Thyroid gland (tissue), 4 donors: ENCODE results near the gene HPCAL1. TPM values are rescaled to one million over a fixed set of nuclear protein-coding genes. Genes with fewer than 3 reads are reported as not detected.
A peak's percentile ranks its signal among the peaks of the same experiment; 100 is the strongest.

ENCODE experiments used
- DNase-seq, 2 donors: peaks; one replicate each; pipeline ENCODE4 v3.0.0-alpha.2; 2019
- H3K27ac ChIP-seq, 3 donors: fragments of 200-600 bp; sonication (generic); 1 replicate in 2 of 3; 2 replicates in 1 of 3; pipeline ENCODE4 v1.5.1; 2016 to 2019; ENCODE audit warnings: mild to moderate bottlenecking in 1 of 3, moderate library complexity in 1 of 3
- H3K27me3 ChIP-seq: fragments of 200-600 bp; sonication (generic); one replicate; pipeline ENCODE4 v1.5.1; 2019
- H3K36me3 ChIP-seq, 2 donors: fragments of 200-600 bp; sonication (generic); one replicate each; pipeline ENCODE4 v1.5.1; 2016 to 2019
- H3K4me1 ChIP-seq, 2 donors: fragments of 200-600 bp; sonication (generic); one replicate each; pipeline ENCODE4 v1.5.1; 2017 to 2019
- H3K4me3 ChIP-seq, 3 donors: fragments of 200-600 bp; sonication (generic); replicated peaks in 1 of 3; 1 replicate in 2 of 3; 2 replicates in 1 of 3; pipeline ENCODE4 v1.5.1; 2016; ENCODE audit warnings: mild to moderate bottlenecking in 1 of 3
- H3K9me3 ChIP-seq: fragments of 200-600 bp; sonication (generic); one replicate; pipeline ENCODE4 v1.5.1; 2017
- POLR2A ChIP-seq, 2 donors: fragments of 450-650 bp; IDR thresholded peaks; one replicate each; pipeline ENCODE4 v1.6.1; 2017; ENCODE audit warnings: antibody characterized with exemption in 2 of 2, mild to moderate bottlenecking in 2 of 2, moderate library complexity in 1 of 2
- WGBS, 2 donors: methylation state at CpG; one replicate each; pipeline ENCODE4 v1.1.5; 2017; 5-methylcytosine and 5-hydroxymethylcytosine counted together
- intact Hi-C: fragments of 100-400 bp; cut with DNase I; formaldehyde crosslinking; loops from one replicate; pipeline ENCODE4 v1.15.1; 2023
- total RNA-seq, 4 donors: library from RNA; depleted of rRNA; stranded (reverse); fragments of >200 nt; gene quantifications; one replicate each; pipeline ENCODE4 v1.2.3, GENCODE V29; 2016
- TF ChIP-seq, protein P1 (sequence below), 6 experiments: fragments of 200-600 bp in 3 of 6; fragments of 450-650 bp in 3 of 6; sonication (generic) in 3 of 6; IDR thresholded peaks; one replicate each; pipeline ENCODE4 v1.5.1; 2016 to 2019; ENCODE audit warnings: antibody characterized with exemption in 6 of 6, mild to moderate bottlenecking in 2 of 6, inconsistent platforms in 1 of 6, moderate library complexity in 1 of 6

The HPCAL1 gene
- total RNA-seq, 4 donors from 2014 or later, result 39.9 to 84.2 (median 64.8) TPM

DNA sequence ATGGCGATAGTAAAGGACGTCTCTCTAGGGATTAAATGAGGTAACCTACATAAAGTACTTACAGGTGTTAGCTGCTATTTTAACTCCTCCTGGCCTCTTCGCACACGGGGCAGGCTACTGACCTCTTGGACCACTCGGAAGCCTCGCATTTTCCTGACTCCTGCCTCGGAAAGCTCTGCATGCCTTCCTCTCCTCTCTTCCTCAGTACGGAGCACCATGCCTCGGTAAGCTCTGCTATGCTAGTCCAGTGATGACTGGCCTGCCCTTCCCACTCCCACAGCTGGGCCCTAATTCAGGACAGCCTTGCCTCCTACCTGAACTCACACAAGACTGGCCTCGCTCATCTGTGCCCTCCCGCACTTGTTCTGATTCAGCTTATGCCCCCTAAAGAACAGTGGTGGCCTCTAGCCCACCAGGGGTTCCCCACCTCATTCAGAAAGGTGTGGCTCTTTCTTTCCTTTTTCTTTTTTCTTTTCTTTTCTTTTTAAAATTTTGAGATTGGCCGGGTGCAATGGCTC lies 22.7 kb upstream of the HPCAL1 start:
- Histone ChIP-seq H3K4me3 (no peak overlapping the region), H3K36me3 (no peaks in the 10 kb centered on the region), H3K27me3 (no peaks in the 10 kb centered on the region), H3K27ac (no peak overlapping the region), H3K9me3 (no peaks in the 10 kb centered on the region), H3K4me1 (peaks cover 11 to 26% of the 10 kb centered on the region in 2 donors)
- no peak for DNase-seq
- TF ChIP-seq, protein P1, sequence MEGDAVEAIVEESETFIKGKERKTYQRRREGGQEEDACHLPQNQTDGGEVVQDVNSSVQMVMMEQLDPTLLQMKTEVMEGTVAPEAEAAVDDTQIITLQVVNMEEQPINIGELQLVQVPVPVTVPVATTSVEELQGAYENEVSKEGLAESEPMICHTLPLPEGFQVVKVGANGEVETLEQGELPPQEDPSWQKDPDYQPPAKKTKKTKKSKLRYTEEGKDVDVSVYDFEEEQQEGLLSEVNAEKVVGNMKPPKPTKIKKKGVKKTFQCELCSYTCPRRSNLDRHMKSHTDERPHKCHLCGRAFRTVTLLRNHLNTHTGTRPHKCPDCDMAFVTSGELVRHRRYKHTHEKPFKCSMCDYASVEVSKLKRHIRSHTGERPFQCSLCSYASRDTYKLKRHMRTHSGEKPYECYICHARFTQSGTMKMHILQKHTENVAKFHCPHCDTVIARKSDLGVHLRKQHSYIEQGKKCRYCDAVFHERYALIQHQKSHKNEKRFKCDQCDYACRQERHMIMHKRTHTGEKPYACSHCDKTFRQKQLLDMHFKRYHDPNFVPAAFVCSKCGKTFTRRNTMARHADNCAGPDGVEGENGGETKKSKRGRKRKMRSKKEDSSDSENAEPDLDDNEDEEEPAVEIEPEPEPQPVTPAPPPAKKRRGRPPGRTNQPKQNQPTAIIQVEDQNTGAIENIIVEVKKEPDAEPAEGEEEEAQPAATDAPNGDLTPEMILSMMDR (IDR thresholded peaks at IDR 0.05), result no peak
- TF ChIP-seq POLR2A (IDR thresholded peaks at IDR 0.05), result no peak
- intact Hi-C loops, result no loop called here
- 86 to 88% methylated on average over 12 of the region's 12 CpGs for WGBS, 2 donors

DNA sequence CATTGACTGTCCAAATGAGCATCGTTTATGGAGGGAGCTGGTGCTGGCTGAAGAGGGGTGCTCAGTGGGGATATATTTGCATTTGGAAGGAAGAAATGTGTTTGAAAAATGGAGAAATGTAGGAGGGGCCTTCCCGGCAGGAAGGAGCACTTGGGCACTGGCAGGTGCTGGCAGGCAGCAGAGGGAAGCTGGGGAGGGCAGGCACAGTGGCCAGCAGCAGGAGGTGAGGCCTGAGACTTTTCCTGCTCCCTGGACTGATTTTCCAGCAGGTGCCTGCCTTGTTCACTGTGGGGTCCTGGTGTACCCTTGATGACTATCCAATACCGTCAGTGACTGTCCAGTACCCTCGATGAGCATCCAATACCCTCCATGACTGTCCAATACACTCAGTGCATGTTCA lies 20.8 kb upstream of the HPCAL1 start:
- Histone ChIP-seq H3K4me1 (peaks cover 27 to 43% of the 10 kb centered on the region in 2 donors), H3K36me3 (no peaks in the 10 kb centered on the region), H3K9me3 (no peaks in the 10 kb centered on the region), H3K4me3 (no peak overlapping the region), H3K27ac (no peak overlapping the region), H3K27me3 (no peaks in the 10 kb centered on the region)
- no peak for DNase-seq
- no peak for TF ChIP-seq POLR2A (IDR thresholded peaks at IDR 0.05)
- TF ChIP-seq, protein P1 (IDR thresholded peaks at IDR 0.05), result no peak
- WGBS, 2 donors, result 89 to 92% methylated on average over 3 of the region's 4 CpGs
- intact Hi-C loops, result no loop called here

DNA sequence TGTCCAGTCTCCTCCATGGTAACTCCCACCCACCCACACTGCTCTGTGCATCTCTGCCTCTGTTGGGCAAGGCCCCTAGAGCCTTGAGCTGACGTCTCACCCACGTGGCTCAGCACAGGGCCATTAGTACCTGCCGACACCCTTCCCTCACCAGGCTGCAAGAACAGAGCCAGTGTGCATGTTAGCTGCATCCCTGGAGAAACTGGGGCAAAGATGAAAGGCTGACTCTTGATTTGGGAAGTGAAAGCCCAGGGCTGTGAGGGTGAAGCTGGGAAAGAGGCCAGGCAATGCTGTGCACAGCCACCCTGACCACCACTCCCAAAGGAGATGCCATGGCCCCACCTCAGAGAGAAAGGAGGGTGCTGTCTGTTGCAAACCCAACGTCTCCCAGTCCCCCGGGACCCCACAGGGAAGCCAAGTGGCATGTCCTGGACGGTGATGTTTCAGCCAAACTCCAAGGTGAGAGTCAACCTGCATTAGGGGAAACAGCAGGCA lies 20.0 kb upstream of the HPCAL1 start:
- TF ChIP-seq, protein P1 (IDR thresholded peaks at IDR 0.05), result no peak
- no peak for TF ChIP-seq POLR2A (IDR thresholded peaks at IDR 0.05)
- intact Hi-C loops, result no loop called here
- 72% methylated on average over 6 of the region's 6 CpGs for WGBS, 2 donors
- H3K4me1 ChIP-seq, result peaks cover 30 to 45% of the 10 kb centered on the region in 2 donors
- no peaks in the 10 kb centered on the region for H3K27me3 ChIP-seq
- H3K27ac ChIP-seq, result peak overlapping the region in 2 of 3 donors; percentile 45 to 60
- DNase-seq, result no peak
- H3K4me3 ChIP-seq, result no peak overlapping the region
- no peaks in the 10 kb centered on the region for H3K36me3 ChIP-seq
- no peaks in the 10 kb centered on the region for H3K9me3 ChIP-seq

DNA sequence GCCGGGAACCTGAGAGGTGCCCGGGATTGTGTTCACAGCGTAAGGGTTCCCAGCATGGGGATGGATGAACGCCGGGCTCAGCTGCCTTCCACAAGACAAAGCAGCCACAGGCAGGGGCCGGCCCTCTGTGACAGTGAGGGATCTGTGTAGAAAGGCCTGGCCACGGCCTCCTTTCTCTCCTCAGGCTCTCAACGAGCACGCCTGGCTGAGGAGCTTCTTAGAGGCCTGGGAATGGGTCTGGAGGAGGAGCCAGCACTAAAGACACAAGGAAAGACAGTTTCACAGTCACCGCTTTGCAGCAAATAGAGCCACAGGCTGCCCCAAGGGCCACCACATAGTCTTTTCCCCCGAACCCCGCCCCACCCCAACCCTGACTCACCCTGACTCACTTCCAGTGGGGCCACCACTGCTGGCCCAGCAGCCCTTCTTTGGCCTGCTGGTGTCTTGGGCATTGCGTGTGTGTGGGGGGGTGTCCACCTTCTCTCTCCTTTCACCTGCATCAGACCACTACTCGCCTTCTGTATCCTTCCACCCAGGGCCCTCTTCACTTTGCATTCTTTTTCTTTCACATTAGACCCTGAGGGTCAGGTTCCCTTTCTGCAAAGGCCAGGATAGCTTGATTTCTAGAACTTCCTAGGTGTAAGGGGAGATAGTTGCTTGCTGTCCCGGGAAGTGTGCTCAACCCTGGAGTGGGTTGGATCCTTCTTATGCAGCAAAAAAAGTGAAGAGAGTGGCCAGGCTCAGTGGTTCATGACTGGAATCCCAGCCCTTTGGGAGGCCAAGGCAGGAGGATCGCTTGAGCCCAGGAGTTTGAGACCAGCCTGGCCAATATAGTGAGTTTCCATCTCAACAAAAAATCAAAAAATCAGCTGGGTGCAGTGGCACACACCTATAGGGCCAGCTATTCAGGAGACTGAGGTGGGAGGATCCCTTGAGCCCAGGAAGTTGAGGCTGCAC lies 19.3 kb upstream of the HPCAL1 start:
- intact Hi-C loops, result no loop called here
- Histone ChIP-seq H3K9me3 (no peaks in the 10 kb centered on the region), H3K4me3 (no peak overlapping the region), H3K27me3 (no peaks in the 10 kb centered on the region), H3K36me3 (no peaks in the 10 kb centered on the region), H3K27ac (peak overlapping the region in 2 of 3 donors; percentile 45 to 60), H3K4me1 (peaks cover 24 to 38% of the 10 kb centered on the region in 2 donors)
- 56 to 75% methylated on average over 14 to 16 of the region's 16 CpGs for WGBS, 2 donors
- TF ChIP-seq POLR2A (IDR thresholded peaks at IDR 0.05), result no peak
- TF ChIP-seq, protein P1 (IDR thresholded peaks at IDR 0.05), result no peak
- peak; percentile 43 to 70 for DNase-seq
